GM19372 (cell line): ENCODE data around the gene CATSPERE.
"Not testable (repeated sequence)": the region's sequence is repeated elsewhere in the genome, so short reads cannot be mapped to it uniquely, and the experiment has no call there.

Experiments
- ATAC-seq: cut with Tn5 transposase; IDR thresholded peaks from one replicate; pipeline ENCODE4 v1.9.1; 2021; ENCODE audit warnings: mild to moderate bottlenecking, low read depth, moderate library complexity; ENCODE audit not compliant: unreplicated experiment

Gene CATSPERE

GRCh38 chr1:244660595-244660994 lies 199.5 kb downstream of the CATSPERE start:
- no peak for ATAC-seq

- not testable (repeated sequence) for ATAC-seq
These were observed 200.7 kb downstream of the CATSPERE start for GRCh38 chr1:244661569-244662312.

DNA sequence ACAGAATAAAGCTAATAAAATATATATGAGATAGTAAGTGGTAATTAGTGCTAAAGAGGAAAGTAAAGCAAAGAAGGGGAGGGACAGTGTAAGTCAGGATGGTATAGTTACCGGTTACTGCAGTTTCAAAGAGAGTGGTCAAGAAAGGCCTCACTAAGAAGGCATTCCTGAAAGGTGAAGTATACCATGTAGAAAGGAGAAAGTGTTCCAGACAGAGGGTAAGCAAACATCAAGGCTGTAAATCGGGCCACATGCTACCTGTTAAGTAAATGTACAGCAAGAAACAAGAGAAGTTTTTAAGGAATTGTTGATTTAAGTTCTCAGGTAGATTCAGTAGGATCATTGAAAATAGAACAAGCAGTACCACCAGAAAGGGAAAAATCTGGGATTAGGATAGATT lies 201.5 kb downstream of the CATSPERE start:
- no peak for ATAC-seq

DNA sequence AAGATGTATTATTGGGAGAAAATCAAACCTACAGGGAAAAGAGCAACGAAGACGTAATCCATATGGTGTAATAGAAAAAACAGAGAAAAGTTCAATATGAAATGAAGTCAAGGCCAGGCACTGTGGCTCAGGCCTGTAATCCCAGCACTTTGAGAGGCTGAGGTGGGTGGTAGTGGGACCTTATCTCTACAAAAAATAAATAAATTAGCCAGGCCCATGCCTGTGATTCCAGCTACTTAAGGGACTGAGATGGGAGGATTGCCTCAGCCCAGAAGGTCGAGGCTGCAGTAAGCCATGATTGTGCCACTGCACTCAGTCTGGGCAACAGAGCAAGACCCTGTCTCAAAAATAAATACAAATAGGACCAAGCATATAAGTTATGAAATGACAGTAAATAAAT lies 203.3 kb downstream of the CATSPERE start:
- ATAC-seq, result no peak

GRCh38 chr1:244665771-244666217 lies 204.7 kb downstream of the CATSPERE start:
- no peak for ATAC-seq

DNA sequence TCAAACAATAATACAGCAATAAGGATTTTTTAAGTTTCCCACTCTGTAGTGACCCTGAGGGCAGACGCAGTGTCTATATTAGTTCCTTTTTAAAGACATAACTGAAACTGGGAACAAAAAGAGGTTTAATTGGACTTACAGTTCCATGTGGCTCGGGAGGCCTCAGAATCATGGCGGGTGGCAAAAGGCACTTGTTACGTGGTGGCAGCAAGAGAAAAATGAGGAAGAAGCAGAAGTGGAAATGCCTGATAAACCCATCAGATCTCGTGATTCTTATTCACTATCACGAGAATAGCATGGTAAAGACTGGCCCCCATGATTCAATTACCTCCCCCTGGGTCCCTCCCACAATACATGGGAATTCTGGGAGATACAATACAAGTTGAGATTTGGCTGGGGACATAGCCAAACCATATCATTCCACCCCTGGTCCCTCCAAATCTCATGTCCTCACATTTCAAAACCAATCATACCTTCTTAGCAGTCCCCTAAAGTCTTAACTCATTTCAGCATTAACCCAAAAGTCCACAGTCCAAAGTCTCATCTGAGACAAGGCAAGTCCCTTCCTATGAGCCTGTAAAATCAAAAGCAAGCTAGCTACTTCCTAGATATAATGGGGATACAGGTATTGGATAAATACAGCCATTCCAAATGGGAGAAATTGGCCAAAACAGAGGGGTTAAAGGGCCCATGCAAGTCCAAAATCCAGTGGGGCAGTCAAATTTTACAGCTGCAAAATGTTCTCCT lies 205.8 kb downstream of the CATSPERE start:
- not testable (repeated sequence) for ATAC-seq

GRCh38 chr1:244667797-244668196 lies 206.7 kb downstream of the CATSPERE start:
- no peak for ATAC-seq

DNA sequence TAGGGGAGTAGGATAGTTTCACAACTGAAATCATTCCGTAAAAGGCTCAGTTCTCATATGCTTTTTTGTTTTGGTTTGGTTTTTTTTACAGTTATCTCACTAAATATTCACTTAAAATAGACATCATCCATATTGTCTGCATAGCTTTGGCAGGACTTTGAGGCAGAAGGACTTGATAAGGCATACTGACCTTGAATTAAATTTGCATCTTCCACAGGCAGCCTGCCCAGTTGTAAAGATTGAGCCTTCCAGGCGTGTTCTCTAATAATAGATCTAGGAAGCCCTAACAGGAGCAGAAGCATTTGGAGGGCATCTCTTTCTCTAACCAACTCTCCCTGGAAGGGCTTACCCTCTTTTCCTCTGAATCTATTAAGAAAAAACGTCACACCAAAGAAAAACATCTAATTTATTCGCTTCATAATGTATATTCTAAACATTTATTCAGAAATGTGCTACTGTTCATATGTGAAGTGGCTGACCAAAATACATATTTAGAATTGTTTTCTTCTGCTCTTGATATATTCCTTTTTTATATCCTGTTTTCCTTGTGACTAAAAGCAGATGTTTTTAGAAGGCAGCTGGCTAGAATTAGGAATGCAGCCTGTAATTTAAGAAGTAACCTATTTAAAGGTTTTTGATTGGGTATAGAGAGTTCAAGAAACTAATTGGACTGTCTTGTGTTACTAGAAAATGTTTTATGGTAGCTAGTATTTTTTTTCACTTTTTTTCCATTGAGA lies 212.0 kb downstream of the CATSPERE start:
- no peak for ATAC-seq

DNA sequence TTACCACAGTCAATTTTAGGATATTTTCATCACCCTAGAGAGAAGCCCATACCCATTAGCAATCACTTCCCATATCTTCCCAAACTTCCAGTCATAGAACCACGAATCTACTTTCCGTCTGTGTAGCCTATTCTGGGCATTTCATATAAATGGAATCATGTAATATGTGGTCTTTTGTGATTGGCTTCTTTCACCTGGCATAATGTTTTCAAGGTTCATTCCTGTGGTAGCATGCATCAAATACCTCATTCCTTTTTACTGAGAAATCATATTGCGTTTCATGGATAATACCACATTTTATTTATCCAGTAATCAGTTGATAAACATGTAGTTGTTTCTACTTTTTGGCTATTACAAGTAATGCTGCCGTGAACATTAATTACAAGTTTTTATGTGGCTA lies 213.4 kb downstream of the CATSPERE start:
- no peak for ATAC-seq

DNA sequence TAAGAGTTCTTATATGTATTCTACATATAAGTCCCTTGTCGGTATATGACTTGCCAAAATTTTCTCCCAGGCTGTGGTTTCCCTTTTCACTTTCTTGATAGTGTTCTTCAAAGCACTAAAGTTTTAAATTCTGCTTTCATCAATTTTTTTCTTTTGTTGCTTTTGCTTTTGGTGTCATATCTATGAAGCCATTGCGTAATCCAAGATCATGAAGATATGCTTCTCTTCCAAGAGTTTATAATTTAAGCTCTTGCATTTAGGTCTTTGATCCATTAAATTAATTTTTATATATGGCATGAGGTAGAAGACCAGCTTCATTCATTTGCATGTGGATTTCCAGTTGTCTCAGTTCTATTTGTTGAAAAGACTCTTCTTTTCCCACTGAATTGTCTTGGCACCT lies 214.1 kb downstream of the CATSPERE start:
- ATAC-seq, result no peak

GRCh38 chr1:244678697-244679096 lies 217.6 kb downstream of the CATSPERE start:
- ATAC-seq, result no peak

GRCh38 chr1:244680667-244681066 lies 219.6 kb downstream of the CATSPERE start:
- ATAC-seq, result no peak

GRCh38 chr1:244682087-244682486 lies 221.0 kb downstream of the CATSPERE start:
- not testable (repeated sequence) for ATAC-seq
